Neural crest cell (in vitro differentiated cells): Measurements from ENCODE around the gene ROBO2. TPM values are rescaled to one million over a fixed set of nuclear protein-coding genes. Genes with fewer than 3 reads are reported as not detected.

Experiments
- DNase-seq: peaks from one replicate; pipeline ENCODE4 v3.0.0; 2021; ENCODE audit warnings: low read depth, mixed read lengths, low spot score
- H3K27ac Mint-ChIP-seq: one replicate; pipeline ENCODE4 v1.8.0; 2021; ENCODE audit warnings: mild to moderate bottlenecking, mixed read lengths; ENCODE audit not compliant: unreplicated experiment
- H3K27me3 Mint-ChIP-seq: 2 replicates; pipeline ENCODE4 v1.8.0; 2021; ENCODE audit warnings: low read depth, mild to moderate bottlenecking, mixed read lengths
- H3K36me3 Mint-ChIP-seq: 2 replicates; pipeline ENCODE4 v1.8.0; 2021; ENCODE audit warnings: low read depth, mild to moderate bottlenecking, mixed read lengths
- H3K4me1 Mint-ChIP-seq: 2 replicates; pipeline ENCODE4 v1.8.0; 2021; ENCODE audit warnings: mixed read lengths
- H3K4me3 Mint-ChIP-seq: one replicate; pipeline ENCODE4 v1.8.0; 2021; ENCODE audit warnings: mild to moderate bottlenecking, mixed read lengths
- H3K9me3 Mint-ChIP-seq: 2 replicates; pipeline ENCODE4 v1.8.0; 2021; ENCODE audit warnings: mixed read lengths
- total RNA-seq: library from RNA; stranded (reverse); gene quantifications from 2 replicates; pipeline ENCODE4 v1.2.1, GENCODE V29; 2021
- TF ChIP-seq, protein P1 (sequence below): fragments of 200-600 bp; sonication (generic); conservative IDR thresholded peaks from 2 replicates; pipeline ENCODE4 v1.5.0; 2021; ENCODE audit warnings: antibody characterized with exemption, mild to moderate bottlenecking

The ROBO2 gene
- total RNA-seq, 1 donor from 2014 or later = 27.9 TPM

DNA sequence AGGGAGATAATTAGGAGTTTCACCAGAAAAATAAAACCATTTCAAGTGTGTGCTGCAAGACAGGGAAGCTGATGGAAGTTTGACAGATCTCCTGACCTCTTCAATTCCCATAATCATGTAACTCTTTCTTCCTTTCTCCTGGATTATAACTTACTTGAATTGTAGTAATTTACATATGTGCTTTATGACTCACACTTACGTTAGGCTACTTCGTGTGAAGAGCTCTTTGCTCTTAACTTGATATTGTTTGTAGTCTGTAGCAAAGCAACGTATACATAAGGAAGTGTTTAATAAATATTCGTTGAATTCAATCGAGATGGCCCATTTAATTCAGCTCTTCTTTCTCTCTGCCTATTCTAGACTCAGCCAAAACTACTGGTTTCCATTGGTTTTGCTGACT is 23.5 kb downstream of the ROBO2 start:
- Mint-ChIP-seq H3K27ac (no peak overlapping the region), H3K9me3 (peaks cover 10% of the 10 kb centered on the region)

DNA sequence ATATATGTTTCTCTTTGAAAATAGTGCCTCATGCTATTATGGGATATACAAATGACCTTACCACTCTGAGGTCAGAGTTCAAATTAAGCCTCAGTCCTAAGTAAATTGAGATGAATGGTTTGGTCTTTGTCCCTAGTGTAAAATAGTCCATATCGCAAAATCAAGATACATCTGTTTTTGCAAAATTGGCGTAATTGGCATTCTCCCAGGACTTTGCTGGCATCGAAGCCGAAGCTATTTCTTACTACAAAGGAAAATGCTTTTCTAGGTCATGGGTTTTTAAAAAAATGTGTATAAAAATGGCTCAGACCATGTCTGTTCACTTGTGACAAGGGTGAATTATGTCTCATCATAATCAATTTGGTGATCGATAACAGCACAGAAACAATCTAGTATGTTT is 25.9 kb downstream of the ROBO2 start:
- Mint-ChIP-seq H3K4me3 (no peak overlapping the region), H3K27ac (no peak overlapping the region), H3K9me3 (peaks cover 2% of the 10 kb centered on the region), H3K27me3 (no peaks in the 10 kb centered on the region), H3K36me3 (peaks cover 14% of the 10 kb centered on the region), H3K4me1 (peaks cover 16% of the 10 kb centered on the region)
- DNase-seq = no peak
- TF ChIP-seq, protein P1, sequence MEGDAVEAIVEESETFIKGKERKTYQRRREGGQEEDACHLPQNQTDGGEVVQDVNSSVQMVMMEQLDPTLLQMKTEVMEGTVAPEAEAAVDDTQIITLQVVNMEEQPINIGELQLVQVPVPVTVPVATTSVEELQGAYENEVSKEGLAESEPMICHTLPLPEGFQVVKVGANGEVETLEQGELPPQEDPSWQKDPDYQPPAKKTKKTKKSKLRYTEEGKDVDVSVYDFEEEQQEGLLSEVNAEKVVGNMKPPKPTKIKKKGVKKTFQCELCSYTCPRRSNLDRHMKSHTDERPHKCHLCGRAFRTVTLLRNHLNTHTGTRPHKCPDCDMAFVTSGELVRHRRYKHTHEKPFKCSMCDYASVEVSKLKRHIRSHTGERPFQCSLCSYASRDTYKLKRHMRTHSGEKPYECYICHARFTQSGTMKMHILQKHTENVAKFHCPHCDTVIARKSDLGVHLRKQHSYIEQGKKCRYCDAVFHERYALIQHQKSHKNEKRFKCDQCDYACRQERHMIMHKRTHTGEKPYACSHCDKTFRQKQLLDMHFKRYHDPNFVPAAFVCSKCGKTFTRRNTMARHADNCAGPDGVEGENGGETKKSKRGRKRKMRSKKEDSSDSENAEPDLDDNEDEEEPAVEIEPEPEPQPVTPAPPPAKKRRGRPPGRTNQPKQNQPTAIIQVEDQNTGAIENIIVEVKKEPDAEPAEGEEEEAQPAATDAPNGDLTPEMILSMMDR = no peak

More for the DNA sequence above, 23.5 kb downstream of the ROBO2 start:
- TF ChIP-seq, protein P1 = no peak
- Mint-ChIP-seq H3K36me3 (peaks cover 26% of the 10 kb centered on the region), H3K4me1 (peaks cover 10% of the 10 kb centered on the region), H3K27me3 (no peaks in the 10 kb centered on the region), H3K4me3 (no peak overlapping the region)
- no peak for DNase-seq

DNA sequence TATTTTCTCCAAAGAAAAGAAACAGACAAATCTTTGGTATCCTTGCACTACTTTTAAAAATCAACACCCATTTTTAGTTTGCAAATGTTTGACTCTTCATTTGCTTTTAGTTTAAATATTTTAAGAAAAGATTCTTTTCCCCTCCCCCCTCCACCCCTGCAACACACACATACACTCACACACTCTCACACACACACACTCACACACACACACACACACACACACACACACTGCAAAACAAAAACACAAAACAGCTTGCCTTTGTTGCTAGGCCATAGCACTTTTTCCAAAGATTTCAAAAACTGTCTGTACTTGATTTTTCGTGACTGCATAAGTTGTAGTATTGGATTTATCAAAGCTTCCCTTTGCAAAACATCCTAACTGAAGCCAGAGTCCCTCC is 26.9 kb downstream of the ROBO2 start:
- H3K4me1 Mint-ChIP-seq = peaks cover 21% of the 10 kb centered on the region
- H3K27ac Mint-ChIP-seq = peak overlapping the region; percentile 63
- H3K4me3 Mint-ChIP-seq = no peak overlapping the region
- no peak for DNase-seq
- peaks cover 11% of the 10 kb centered on the region for H3K36me3 Mint-ChIP-seq
- H3K27me3 Mint-ChIP-seq = no peaks in the 10 kb centered on the region
- TF ChIP-seq, protein P1 = no peak
- no peaks in the 10 kb centered on the region for H3K9me3 Mint-ChIP-seq

DNA sequence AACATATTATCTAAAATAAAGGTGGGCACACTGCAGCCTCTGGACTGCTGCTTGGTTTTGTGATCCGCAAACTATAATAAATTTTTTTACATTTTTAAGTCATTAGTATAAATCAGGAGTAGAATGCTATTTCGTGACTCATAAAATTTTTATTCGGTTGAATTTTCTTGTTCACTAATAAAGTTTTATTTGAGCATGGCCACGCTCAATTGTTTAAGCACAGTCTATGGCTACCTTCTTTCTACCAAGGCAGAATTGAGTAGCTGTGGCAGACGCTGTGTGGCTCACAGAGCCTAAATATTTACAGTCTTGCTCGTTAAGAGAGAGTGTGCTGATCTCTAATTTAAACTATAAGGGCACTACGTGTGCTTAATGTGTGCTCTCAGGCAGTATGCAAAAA is 28.9 kb downstream of the ROBO2 start:
- Mint-ChIP-seq H3K9me3 (no peaks in the 10 kb centered on the region), H3K4me1 (peaks cover 22% of the 10 kb centered on the region), H3K27me3 (no peaks in the 10 kb centered on the region), H3K36me3 (peaks cover under 1% of the 10 kb centered on the region), H3K4me3 (no peak overlapping the region), H3K27ac (no peak overlapping the region)
- DNase-seq = no peak
- TF ChIP-seq, protein P1 = no peak

DNA sequence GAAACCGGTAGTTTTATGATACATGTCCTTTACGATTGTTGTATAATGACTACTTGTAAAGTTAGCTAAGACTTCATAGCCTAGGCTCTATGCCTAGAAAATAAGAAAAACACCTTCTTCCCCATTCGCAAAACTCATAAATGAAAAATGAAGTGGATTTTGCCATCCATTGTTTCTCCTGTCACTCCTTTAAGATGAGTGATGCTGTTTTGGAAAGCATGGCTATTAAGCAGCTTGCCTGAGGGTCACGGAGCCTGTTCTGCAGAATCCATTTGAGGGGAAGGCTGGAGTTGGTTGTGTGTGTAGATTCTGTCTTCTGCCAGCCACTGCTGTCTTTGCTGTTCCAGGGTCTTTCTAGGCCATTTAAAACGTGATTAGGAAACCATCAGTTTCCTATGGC is 31.5 kb downstream of the ROBO2 start:
- Mint-ChIP-seq H3K4me1 (peaks cover 22% of the 10 kb centered on the region), H3K36me3 (no peaks in the 10 kb centered on the region), H3K27me3 (no peaks in the 10 kb centered on the region), H3K27ac (no peak overlapping the region), H3K9me3 (no peaks in the 10 kb centered on the region), H3K4me3 (no peak overlapping the region)
- DNase-seq = no peak
- TF ChIP-seq, protein P1 = no peak

DNA sequence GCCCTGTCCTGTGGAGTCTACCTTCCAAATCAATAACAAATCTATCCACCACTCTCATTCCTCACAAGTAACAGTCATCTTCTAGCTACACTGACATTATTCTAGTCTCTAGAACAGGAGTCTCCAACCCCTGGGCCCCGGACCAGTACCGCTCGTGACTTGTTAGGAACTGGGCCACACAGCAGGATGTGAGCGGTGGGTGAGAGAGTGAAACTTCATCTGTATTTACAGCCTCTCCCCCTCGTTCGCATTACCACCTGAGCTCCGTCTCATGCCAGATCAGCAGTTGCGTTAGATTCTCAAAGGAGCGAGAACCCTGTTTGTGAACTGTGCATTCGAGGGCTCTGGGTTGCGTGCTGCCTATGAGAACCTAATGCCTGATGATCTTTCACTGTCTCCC is 31.9 kb downstream of the ROBO2 start:
- TF ChIP-seq, protein P1 = no peak
- H3K9me3 Mint-ChIP-seq = no peaks in the 10 kb centered on the region
- H3K27me3 Mint-ChIP-seq = no peaks in the 10 kb centered on the region
- peaks cover 18% of the 10 kb centered on the region for H3K4me1 Mint-ChIP-seq
- H3K4me3 Mint-ChIP-seq = no peak overlapping the region
- no peaks in the 10 kb centered on the region for H3K36me3 Mint-ChIP-seq
- DNase-seq = no peak
- H3K27ac Mint-ChIP-seq = no peak overlapping the region
